SW 1271 (cell line): ENCODE results near the gene TRAF4.

Experiments
- DNase-seq, 2 experiments: peaks; one replicate each; lab custom pipeline; 2025; lab: John Stamatoyannopoulos, UW

Gene TRAF4

GRCh38 chr17:28743243-28744103 is at the start of gene TRAF4:
Gene TRAF4, plus strand, starts transcription at chr17:28744011. Its CDS starts 102 bp downstream, at chr17:28744113.
- peak; percentile 77 to 86 for DNase-seq

GRCh38 chr17:28698253-28698941 is 45.4 kb upstream of the TRAF4 start:
- no peak for DNase-seq

- no peak for DNase-seq
These were observed 43.5 kb upstream of the TRAF4 start for GRCh38 chr17:28700278-28700677.

GRCh38 chr17:28700830-28701492 is 42.9 kb upstream of the TRAF4 start:
- no peak for DNase-seq

- no peak for DNase-seq
These were observed 41.6 kb upstream of the TRAF4 start for GRCh38 chr17:28702026-28702751.

- no peak for DNase-seq
These were observed 41.1 kb upstream of the TRAF4 start for GRCh38 chr17:28702752-28703150.

- no peak for DNase-seq
These were observed 40.1 kb upstream of the TRAF4 start for GRCh38 chr17:28703552-28704218.

GRCh38 chr17:28704219-28704858 is 39.5 kb upstream of the TRAF4 start:
- DNase-seq = no peak

GRCh38 chr17:28705074-28705659 is 38.6 kb upstream of the TRAF4 start:
- no peak for DNase-seq

GRCh38 chr17:28705728-28706334 is 38.0 kb upstream of the TRAF4 start:
- no peak for DNase-seq

GRCh38 chr17:28706471-28707338 is 37.1 kb upstream of the TRAF4 start:
- DNase-seq = no peak

- no peak for DNase-seq
These were observed 36.5 kb upstream of the TRAF4 start for GRCh38 chr17:28707339-28707720.

- DNase-seq = peak; percentile 54 to 87
These were observed 32.7 kb upstream of the TRAF4 start for GRCh38 chr17:28710861-28711722.

GRCh38 chr17:28711723-28712031 is 32.1 kb upstream of the TRAF4 start, which contains the start of gene PROCA1:
Gene PROCA1, minus strand, starts transcription at chr17:28711888. Its CDS starts 228 bp downstream, at chr17:28711660.
- no peak for DNase-seq

- no peak for DNase-seq
These were observed 31.6 kb upstream of the TRAF4 start for GRCh38 chr17:28712032-28712704.

GRCh38 chr17:28712705-28713415 is 31.0 kb upstream of the TRAF4 start:
- no peak for DNase-seq

- DNase-seq = no peak
These were observed 29.5 kb upstream of the TRAF4 start for GRCh38 chr17:28714281-28714680.
